PC-3 (cell line): Measurements from ENCODE around the gene ATP6V1E1. TPM values are rescaled to one million over a fixed set of nuclear protein-coding genes. Genes with fewer than 3 reads are reported as not detected.
"Not testable (repeated sequence)": the region's sequence is repeated elsewhere in the genome, so short reads cannot be mapped to it uniquely, and the experiment has no call there.

Experiments
- ATAC-seq: fragments of 200-7000 bp; cut with Tn5 transposase; 2 replicates; pipeline ENCODE4 v1.9.1; 2020; ENCODE audit warnings: mild to moderate bottlenecking, moderate library complexity
- BruUV-seq: library from RNA; stranded (reverse); fragments of 400-500 nt; replicated peaks from 2 replicates; lab custom pipeline; 2021; lab: Mats Ljungman, UMichigan
- CTCF ChIA-PET: fragments of 300-600 bp; sonication (Branson Sonifier 250); formaldehyde crosslinking; loops from one replicate; lab custom pipeline; 2022; ENCODE audit warnings: antibody characterized with exemption; lab: Charles Lee
- POLR2A ChIA-PET: fragments of 300-600 bp; sonication (Branson Sonifier 250); formaldehyde crosslinking; loops from one replicate; lab custom pipeline; 2022; ENCODE audit warnings: antibody characterized with exemption; ENCODE audit not compliant: unreplicated experiment; lab: Charles Lee
- DNase-seq: peaks from one replicate; pipeline ENCODE4 v3.0.0-alpha.2; 2015
- H2AFZ ChIP-seq: fragments of 300-600 bp; sonication (generic); 2 replicates; pipeline ENCODE4 v1.6.0; 2016; ENCODE audit warnings: antibody characterized with exemption, low read length
- H3F3A ChIP-seq: fragments of 300-600 bp; sonication (generic); one replicate; pipeline ENCODE4 v1.6.0; 2017; ENCODE audit warnings: antibody characterized with exemption, low read length, control low read depth, mild to moderate bottlenecking; ENCODE audit not compliant: unreplicated experiment
- H3K27ac ChIP-seq: fragments of 300-600 bp; sonication (generic); 2 replicates; pipeline ENCODE4 v1.5.1; 2016; ENCODE audit warnings: mild to moderate bottlenecking, low read length
- H3K27me3 ChIP-seq: fragments of 300-600 bp; sonication (generic); 2 replicates; pipeline ENCODE4 v1.6.1; 2016; ENCODE audit warnings: low read length, mixed read lengths
- H3K36me3 ChIP-seq: fragments of 300-600 bp; sonication (generic); 2 replicates; pipeline ENCODE4 v1.6.1; 2016; ENCODE audit warnings: low read depth, mixed run types, low read length, mixed read lengths
- H3K4me1 ChIP-seq: fragments of 300-600 bp; sonication (generic); 2 replicates; pipeline ENCODE4 v1.5.1; 2016; ENCODE audit warnings: low read length; ENCODE audit not compliant: insufficient read depth
- H3K4me2 ChIP-seq: fragments of 300-600 bp; sonication (generic); 2 replicates; pipeline ENCODE4 v1.6.0; 2016; ENCODE audit warnings: low read length
- H3K4me3 ChIP-seq: fragments of 300-600 bp; sonication (generic); 2 replicates; pipeline ENCODE4 v1.5.1; 2016; ENCODE audit warnings: mild to moderate bottlenecking, low read length, mixed read lengths
- H3K79me2 ChIP-seq: fragments of 300-600 bp; sonication (generic); 2 replicates; pipeline ENCODE4 v1.6.1; 2017; ENCODE audit warnings: low read length, mixed read lengths
- H3K9ac ChIP-seq: fragments of 300-600 bp; sonication (generic); 2 replicates; pipeline ENCODE4 v1.6.0; 2016; ENCODE audit warnings: mild to moderate bottlenecking, low read length
- H3K9me2 ChIP-seq: fragments of 300-600 bp; sonication (generic); replicated peaks from 2 replicates; pipeline ENCODE4 v1.6.1; 2016; ENCODE audit warnings: mixed run types, low read length, mixed read lengths
- H3K9me3 ChIP-seq: fragments of 300-600 bp; sonication (generic); 2 replicates; pipeline ENCODE4 v1.6.1; 2016; ENCODE audit warnings: low read length, mixed read lengths
- H4K20me1 ChIP-seq: fragments of 300-600 bp; sonication (generic); 2 replicates; pipeline ENCODE4 v1.6.1; 2016; ENCODE audit warnings: low read length, mixed read lengths
- EZH2 ChIP-seq: fragments of 300-600 bp; sonication (generic); IDR thresholded peaks from one replicate; pipeline ENCODE4 v1.6.1; 2017; ENCODE audit warnings: antibody characterized with exemption, mild to moderate bottlenecking, low read length; ENCODE audit not compliant: unreplicated experiment
- EZH2phosphoT487 ChIP-seq: fragments of 300-600 bp; sonication (generic); IDR thresholded peaks from 2 replicates; pipeline ENCODE4 v1.6.1; 2018; ENCODE audit warnings: mild to moderate bottlenecking, antibody characterized with exemption, low read length, borderline replicate concordance
- intact Hi-C: fragments of 100-400 bp; cut with micrococcal nuclease; formaldehyde crosslinking; loops from 2 replicates; pipeline ENCODE4 v1.9.0; 2023
- total RNA-seq: library from RNA; depleted of rRNA; stranded (reverse); fragments of >200 nt; gene quantifications from 2 replicates; pipeline ENCODE4 v1.2.3, GENCODE V29; 2014
- TF ChIP-seq, protein P1 (sequence below): fragments of 300-600 bp; sonication (generic); conservative IDR thresholded peaks from 2 replicates; pipeline ENCODE4 v1.5.1; 2017; ENCODE audit warnings: antibody characterized with exemption, low read depth, mild to moderate bottlenecking, low read length

ATP6V1E1 gene
- total RNA-seq, 1 experiment from 2014 or later, result 89.9 TPM

DNA sequence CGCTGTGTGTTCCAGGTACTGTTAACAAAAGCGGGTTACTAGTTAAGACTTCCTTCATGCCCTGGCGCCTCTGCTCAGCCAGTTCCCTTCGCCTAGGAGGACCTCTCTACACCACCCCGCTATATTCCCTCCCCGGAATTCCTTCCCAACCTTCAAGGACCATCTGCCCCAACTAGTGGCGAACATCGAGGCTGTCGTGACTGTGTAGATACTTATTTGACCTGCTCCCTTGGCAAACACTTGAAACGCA lies 9.6 kb upstream of the ATP6V1E1 start:
- DNase-seq (no peak), ATAC-seq (peak; percentile 37)
- H3K9ac ChIP-seq, result peak overlapping the region; percentile 98
- H3F3A ChIP-seq, result peaks cover under 1% of the 10 kb centered on the region
- peaks cover 39% of the 10 kb centered on the region for H3K79me2 ChIP-seq
- H3K27ac ChIP-seq, result peak overlapping the region; percentile 93
- TF ChIP-seq, protein P1, sequence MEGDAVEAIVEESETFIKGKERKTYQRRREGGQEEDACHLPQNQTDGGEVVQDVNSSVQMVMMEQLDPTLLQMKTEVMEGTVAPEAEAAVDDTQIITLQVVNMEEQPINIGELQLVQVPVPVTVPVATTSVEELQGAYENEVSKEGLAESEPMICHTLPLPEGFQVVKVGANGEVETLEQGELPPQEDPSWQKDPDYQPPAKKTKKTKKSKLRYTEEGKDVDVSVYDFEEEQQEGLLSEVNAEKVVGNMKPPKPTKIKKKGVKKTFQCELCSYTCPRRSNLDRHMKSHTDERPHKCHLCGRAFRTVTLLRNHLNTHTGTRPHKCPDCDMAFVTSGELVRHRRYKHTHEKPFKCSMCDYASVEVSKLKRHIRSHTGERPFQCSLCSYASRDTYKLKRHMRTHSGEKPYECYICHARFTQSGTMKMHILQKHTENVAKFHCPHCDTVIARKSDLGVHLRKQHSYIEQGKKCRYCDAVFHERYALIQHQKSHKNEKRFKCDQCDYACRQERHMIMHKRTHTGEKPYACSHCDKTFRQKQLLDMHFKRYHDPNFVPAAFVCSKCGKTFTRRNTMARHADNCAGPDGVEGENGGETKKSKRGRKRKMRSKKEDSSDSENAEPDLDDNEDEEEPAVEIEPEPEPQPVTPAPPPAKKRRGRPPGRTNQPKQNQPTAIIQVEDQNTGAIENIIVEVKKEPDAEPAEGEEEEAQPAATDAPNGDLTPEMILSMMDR, result no peak
- TF ChIP-seq EZH2, result no peak
- no peak for TF ChIP-seq EZH2phosphoT487
- no peaks in the 10 kb centered on the region for H3K9me2 ChIP-seq
- POLR2A ChIA-PET, result no interaction called here
- BruUV-seq, result no TSS peak
- no peaks in the 10 kb centered on the region for H3K9me3 ChIP-seq
- peak overlapping the region; percentile 81 for H2AFZ ChIP-seq
- H4K20me1 ChIP-seq, result 0 out of 2 replicates have a peak, but pooled peaks cover 3% of the 10 kb centered on the region
- no peaks in the 10 kb centered on the region for H3K27me3 ChIP-seq
- intact Hi-C loops, result loop anchor here (2.0 kb wide), 2 partner anchors 35 to 69 kb away; no protein-coding TSS in a partner anchor
- CTCF ChIA-PET, result no interaction called here
- H3K4me2 ChIP-seq, result peak overlapping the region; percentile 90
- peak overlapping the region; percentile 91 for H3K4me3 ChIP-seq
- H3K4me1 ChIP-seq, result peaks cover 25% of the 10 kb centered on the region
- H3K36me3 ChIP-seq, result no peaks in the 10 kb centered on the region

DNA sequence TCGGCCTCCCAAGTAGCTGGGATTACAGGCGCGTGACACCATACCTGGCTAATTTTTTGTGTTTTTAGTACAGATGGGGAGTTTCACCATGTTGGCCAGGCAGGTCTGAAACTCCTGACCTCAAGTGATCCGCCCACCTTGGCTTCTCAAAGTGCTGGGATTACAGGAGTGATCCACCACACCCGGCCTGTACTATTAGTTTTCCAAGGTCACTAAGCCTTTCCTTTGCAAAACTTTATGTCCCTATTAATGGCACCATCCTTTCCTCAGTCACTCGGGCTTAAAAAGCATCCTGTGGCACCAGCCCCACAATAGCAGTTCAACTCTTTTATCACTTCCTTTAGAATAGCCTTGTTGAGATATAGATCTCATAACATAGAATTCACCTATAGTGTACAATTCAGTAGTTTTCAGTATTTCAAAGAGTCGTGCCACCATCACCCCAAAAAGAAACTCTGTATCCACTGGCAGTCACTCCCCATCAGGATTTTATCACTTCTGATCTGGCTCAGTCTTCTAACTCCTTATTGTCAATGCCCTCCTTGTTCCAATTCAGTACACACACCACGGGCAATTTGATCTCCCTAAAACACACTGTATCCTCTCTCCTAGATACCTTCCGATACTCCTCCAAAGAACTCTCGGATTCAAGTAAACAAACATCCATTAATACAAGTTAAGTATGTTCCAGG lies 9.1 kb upstream of the ATP6V1E1 start:
- ChIA-PET POLR2A (no interaction called here), CTCF (no interaction called here)
- Histone ChIP-seq H3K9ac (peak overlapping the region; percentile 98), H3F3A (peaks cover 4% of the 10 kb centered on the region), H3K4me2 (peak overlapping the region; percentile 90), H4K20me1 (0 out of 2 replicates have a peak, but pooled peaks cover 3% of the 10 kb centered on the region), H3K9me2 (no peaks in the 10 kb centered on the region), H3K4me3 (peak overlapping the region; percentile 91), H2AFZ (peak overlapping the region; percentile 81), H3K79me2 (peaks cover 34% of the 10 kb centered on the region), H3K27me3 (no peaks in the 10 kb centered on the region), H3K9me3 (no peaks in the 10 kb centered on the region), H3K27ac (peak overlapping the region; percentile 93), H3K36me3 (no peaks in the 10 kb centered on the region), H3K4me1 (peaks cover 30% of the 10 kb centered on the region)
- TF ChIP-seq EZH2phosphoT487, result no peak
- TF ChIP-seq, protein P1, result no peak
- TF ChIP-seq EZH2, result no peak
- intact Hi-C loops, result loop anchor here (2.0 kb wide), 2 partner anchors 35 to 69 kb away; no protein-coding TSS in a partner anchor
- BruUV-seq, result no TSS peak
- ATAC-seq (no peak), DNase-seq (no peak)

DNA sequence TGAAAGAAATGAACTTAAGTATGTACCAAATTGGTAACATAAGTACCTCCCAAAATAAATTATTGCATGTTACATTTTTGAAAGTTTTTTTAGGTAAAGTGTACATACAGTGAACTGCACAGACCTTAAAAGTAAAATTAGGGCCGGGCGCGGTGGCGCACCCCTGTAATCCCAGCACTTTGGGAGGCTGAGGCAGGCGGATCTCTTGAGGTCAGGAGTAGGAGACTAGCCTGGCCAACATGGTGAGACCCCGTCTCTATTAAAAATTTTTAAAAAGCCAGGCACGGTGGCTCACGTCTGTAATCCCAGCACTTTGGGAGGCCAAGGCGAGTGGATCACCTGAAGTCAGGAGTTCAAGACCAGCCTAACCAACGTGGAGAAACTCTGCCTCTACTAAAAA lies 8.3 kb upstream of the ATP6V1E1 start:
- H3K9me2 ChIP-seq, H4K20me1 ChIP-seq, H3K4me3 ChIP-seq, intact Hi-C loops, H3K27ac ChIP-seq, H3K4me2 ChIP-seq, CTCF ChIA-PET, ATAC-seq, H3K36me3 ChIP-seq, H3K9me3 ChIP-seq, H3K9ac ChIP-seq, POLR2A ChIA-PET, H3K27me3 ChIP-seq, BruUV-seq, H2AFZ ChIP-seq, DNase-seq, H3F3A ChIP-seq: not testable (repeated sequence)
- Histone ChIP-seq H3K4me1 (peaks cover 38% of the 10 kb centered on the region), H3K79me2 (peaks cover 28% of the 10 kb centered on the region)
